DMS53 treated with DMSO at 0.1 percent for 48 hours (cell line): ENCODE data around the gene UNC93B1.

Source experiments
- DNase-seq: peaks from one replicate; lab custom pipeline; 2025; ENCODE audit not compliant: unreplicated experiment; lab: John Stamatoyannopoulos, UW

UNC93B1 gene

GRCh38 chr11:68040957-68041591, 37.2 kb upstream of the UNC93B1 start:
- no peak for DNase-seq

DNA sequence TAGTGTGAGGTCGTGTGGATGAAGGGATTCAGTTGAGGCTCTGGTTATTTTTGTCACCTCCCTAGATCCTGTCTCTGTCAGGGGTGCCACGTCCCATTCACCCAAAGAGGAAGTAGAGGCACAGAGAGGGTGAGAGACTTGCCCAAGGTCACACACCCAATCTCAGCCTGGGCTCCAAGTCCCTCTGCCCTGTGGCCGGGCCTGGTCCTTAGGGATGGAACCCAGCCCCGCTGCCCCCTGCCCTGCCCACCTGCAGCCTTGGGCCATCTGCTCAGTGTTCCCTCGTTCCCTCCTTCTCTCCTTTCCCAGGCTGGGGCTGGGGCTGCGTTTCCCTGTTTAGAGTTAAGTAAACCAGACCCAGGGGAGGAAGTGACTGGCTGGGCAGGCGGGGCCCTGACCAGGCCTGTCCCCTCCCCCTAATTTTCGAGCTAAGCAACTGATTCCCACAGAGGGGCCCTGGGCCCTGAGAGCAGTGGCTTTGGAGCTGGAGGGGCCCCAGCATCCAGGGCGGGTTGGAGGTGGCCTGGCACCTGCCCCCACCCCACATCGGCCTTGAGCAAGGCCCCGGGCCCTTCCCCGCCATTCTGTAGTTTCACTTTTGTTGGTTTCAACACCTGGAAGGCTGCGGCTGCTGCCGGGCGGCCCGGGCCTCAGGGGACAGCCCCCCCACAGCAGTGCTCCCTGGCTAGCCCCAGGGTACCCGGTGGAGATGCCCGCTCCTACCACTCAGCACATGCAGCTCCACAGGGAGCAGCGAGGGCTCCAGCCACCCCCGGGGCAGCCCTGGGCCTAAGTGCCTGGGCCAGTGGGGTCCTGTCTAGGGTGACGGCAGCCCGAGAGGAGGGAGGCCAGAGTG, 36.4 kb upstream of the UNC93B1 start:
- DNase-seq, result peak; percentile 58

DNA sequence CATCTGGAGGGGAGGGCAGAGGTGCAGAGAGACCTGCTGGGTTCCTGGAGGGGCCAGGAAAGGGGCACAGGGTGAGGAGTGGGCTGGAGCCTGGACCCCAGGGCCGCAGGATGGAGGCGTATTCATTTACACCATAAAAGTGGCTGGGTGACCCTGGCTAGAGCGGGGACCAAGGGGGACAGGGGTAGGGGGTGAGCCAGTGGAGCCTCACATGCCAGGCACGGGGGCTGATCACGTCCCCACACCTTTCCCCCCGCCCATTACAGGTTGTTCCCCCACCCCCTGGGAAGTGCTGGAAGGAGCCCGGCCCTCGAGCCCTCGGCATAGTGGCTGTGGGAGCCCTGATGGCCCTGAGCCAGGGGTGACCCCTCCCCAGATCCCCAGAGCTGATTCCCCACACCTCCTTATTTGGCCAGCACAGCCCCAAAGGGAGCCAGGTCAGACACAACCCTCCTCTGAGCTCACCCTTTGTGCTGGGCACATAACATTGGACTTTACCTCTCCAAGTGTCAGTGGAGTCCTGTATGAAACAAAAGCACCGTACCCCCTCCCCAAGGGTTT, 35.7 kb upstream of the UNC93B1 start:
- DNase-seq, result peak; percentile 39

DNA sequence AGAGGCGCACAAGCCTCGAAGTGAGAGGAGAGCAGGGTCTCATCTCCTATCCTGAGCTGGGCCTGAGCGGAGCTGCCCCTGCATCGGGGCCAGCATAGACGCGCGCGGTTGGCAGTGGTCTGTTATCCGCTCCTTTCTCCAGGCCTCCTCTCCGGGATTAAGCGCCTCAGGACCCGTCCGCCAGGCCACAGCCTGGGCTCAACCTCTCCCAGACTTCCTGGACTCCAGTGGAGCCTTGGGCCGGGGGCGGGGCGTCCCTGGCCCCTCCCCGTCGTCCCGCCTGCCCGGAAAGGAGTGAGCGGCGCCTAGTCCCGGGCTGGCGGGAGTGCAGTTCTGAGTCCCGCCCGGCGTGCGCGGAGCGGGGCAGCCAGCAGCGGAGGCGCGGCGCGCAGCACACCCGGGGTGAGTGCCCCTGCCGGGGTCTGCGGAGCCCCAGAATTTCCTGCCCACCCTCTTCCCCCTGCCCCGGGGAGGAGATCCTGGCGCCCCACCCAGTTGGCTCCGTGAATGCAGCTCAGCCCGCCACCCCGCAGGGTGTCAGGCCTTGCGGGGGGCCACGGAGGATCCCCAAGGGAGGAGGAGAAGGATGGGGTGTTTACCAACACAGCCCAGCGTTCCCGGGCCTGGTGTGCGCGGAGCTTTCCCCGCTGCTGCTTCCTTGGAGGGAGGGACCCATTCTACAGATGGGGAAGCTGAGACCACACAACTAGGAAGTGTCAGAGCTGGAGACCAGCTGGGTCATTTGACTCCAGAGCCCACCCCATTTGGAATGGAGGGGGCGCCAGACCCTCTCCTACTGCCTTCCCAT, 35.0 kb upstream of the UNC93B1 start, which contains the start of gene TCIRG1:
TCIRG1 (plus strand) TSS at position 308 of the 808 bp plus-strand sequence. CDS start 2,247 bp downstream, outside the sequence.
- peak; percentile 86 for DNase-seq

- no peak for DNase-seq
Measured at GRCh38 chr11:68038226-68038717, 34.4 kb upstream of the UNC93B1 start.

DNA sequence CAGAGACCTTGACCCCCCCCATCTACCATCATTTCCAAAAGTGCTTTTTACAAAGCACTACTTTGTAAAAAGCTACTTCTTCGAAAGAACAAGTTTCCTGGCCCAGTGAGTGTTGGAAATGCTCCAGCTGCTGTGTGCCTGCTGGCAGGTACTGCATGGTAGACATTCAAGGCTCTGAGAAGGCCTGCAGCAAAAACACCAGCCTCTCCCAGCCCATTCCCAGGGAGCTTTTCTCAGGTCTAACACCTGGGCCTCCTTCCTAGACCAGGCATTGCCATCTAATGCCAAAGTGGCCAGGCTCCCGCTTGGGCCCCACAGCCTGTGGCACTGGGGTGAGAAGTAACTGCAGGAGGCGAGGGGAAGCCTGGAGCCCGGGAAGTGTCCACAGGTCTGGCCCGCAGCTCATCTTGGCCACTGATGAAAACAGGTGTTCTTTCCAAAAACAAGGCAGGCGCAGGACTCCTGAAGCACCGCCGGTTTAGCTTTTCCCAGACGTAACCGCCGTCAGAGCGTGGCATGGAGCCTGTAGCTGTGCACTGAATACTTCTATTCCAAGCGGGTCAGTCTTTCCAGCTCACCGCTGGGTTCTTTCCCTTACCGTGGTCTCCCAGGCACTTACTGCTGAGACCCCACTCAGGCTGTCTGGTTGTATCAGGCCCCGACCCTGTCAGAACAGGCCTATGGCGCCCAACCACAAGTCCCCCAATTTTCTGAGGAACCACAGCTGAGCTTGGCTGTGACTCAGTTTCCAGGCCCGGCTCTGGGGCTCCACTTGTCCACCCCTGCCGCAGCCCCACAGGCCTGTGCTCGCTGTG, 33.7 kb upstream of the UNC93B1 start:
- peak; percentile 18 for DNase-seq

DNA sequence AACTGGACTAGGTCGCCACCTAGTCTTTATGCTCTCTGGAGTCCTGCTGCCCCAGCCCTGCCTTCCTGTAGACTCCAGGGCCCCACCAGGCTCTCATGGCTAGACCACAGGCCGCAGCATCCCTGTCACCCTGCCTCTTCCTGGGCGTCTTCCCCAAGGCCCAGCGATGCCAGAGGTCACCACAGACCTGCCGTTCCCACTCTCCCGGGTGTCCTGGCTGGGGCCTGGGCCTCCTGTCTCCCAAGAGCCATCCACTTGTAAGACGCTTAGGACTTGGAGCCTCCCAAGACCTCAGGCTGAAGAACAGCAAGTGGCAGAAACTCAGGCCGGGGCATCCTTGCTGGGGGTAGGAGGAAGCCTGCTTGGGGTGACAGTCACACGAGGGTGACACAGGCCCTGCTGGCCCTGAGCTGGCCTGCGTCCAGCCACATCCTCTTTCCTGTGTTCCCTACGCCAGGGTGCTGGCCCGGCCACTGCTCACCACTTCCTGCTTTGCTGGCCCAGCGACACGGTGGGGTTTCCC, 32.9 kb upstream of the UNC93B1 start:
- DNase-seq, result no peak

DNA sequence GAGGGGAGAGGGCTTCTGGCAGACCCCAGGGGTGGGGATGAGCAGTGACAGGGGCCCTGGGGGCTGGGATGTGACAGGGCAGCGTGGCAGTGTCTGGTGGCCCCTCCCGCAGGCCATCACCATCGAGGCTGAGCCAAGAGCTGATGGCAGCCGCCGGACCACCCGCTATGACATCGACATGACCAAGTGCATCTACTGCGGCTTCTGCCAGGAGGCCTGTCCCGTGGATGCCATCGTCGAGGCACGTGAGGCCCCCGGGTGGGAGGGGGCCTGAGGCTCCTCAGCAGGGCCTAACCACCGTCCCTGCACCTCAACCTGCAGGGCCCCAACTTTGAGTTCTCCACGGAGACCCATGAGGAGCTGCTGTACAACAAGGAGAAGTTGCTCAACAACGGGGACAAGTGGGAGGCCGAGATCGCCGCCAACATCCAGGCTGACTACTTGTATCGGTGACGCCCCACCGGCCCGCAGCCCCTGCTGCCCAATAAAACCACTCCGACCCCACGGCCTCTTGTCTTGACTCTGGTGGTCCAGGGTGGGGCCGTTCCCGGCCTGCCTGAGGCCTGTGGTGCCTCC, 32.3 kb upstream of the UNC93B1 start:
- no peak for DNase-seq

- no peak for DNase-seq
Measured at GRCh38 chr11:68035266-68035876, 31.5 kb upstream of the UNC93B1 start.

- no peak for DNase-seq
Measured at GRCh38 chr11:68033708-68034045, 29.8 kb upstream of the UNC93B1 start.

DNA sequence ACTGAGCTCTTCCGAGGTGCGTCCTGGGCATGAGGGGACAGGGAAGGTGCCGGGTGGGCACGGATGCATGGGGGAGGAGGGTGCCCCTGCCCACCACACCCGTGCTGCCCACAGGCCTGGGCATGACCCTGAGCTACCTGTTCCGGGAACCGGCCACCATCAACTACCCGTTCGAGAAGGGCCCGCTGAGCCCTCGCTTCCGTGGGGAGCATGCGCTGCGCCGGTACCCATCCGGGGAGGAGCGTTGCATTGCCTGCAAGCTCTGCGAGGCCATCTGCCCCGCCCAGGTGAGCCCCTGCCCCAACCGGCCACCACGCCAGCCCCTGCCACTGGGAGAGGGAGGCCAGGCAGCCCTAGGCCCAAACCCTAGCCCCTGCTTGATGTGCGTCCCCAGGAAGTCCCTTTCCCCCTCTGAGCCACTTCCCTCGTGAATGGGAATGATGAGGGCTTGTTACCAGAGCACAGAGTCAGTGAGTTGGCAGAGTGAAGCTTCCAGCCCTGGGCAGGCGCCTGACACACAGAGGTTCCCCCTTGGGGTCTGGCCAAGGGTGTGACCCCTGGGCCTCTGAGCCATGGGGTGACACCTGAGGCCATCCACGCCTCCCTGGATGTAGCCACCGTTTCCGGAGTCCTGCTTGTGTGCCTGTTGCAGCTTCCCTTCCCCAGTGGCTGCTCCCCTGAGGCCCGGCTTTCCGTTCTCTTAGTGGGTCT, 29.3 kb upstream of the UNC93B1 start:
- DNase-seq, result no peak

- DNase-seq, result no peak
Measured at GRCh38 chr11:68032003-68032402, 28.1 kb upstream of the UNC93B1 start.

GRCh38 chr11:68031144-68031464, 27.2 kb upstream of the UNC93B1 start:
- no peak for DNase-seq

GRCh38 chr11:68030318-68031143, 26.6 kb upstream of the UNC93B1 start, which contains the start of gene NDUFS8:
TSS of gene NDUFS8 (plus strand) at chr11:68030681. CDS start at chr11:68032152, 1,471 bp downstream.
- peak; percentile 100 for DNase-seq

GRCh38 chr11:68028802-68029545, 25.1 kb upstream of the UNC93B1 start:
- no peak for DNase-seq

- DNase-seq, result no peak
Measured at GRCh38 chr11:68027667-68028066, 23.8 kb upstream of the UNC93B1 start.
